Measurements from ENCODE around the gene RFX1.
"Not testable (repeated sequence)": the region's sequence is repeated elsewhere in the genome, so short reads cannot be mapped to it uniquely, and the experiment has no call there.

RFX1 gene

DNA sequence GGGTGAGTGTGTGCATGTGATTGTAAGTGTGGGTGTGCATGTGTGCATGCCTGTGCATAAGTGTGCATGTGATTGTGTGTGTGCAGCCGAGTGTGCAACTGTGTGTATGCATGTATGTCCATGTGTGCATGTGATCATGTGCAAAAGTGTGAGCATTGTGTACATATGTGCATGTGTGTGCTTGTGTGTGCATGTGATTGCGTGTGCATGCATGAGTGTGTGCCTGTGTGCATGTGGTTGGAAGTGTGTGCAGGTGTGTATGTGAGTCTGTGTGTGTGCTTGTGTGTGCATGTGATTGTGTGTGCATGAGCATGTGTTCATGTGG lies 71.4 kb downstream of the RFX1 start:
- no peak for DNase-seq (ENCODE audit: low spot score)

GRCh38 chr19:13932911-13933393 lies 73.2 kb downstream of the RFX1 start:
- no peak for DNase-seq (ENCODE audit: low spot score)

DNA sequence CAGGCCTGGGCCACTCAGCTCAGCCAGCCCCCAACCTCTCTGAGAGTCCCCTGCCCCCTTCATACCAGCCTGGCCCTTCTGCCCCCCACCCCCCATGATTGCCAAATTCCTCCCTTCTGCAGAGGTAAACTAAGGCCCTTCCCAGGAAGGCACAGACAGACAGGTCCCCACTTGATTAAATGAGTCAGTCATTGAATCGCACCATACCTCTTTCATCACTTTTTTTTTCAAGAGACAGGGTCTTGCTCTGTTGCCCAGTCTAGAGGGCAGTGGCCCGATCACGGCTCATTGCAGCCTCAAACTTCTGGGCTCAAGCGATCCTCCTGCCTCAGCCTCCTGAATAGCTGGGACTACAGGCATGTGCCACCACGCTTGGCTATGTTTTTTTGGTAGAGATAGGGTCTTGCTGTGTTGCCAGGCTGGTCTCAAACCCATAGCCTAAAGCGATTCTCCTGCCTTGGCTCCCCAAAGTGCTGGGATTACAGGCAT lies 73.9 kb downstream of the RFX1 start:
- no peak for DNase-seq (ENCODE audit: low spot score)

DNA sequence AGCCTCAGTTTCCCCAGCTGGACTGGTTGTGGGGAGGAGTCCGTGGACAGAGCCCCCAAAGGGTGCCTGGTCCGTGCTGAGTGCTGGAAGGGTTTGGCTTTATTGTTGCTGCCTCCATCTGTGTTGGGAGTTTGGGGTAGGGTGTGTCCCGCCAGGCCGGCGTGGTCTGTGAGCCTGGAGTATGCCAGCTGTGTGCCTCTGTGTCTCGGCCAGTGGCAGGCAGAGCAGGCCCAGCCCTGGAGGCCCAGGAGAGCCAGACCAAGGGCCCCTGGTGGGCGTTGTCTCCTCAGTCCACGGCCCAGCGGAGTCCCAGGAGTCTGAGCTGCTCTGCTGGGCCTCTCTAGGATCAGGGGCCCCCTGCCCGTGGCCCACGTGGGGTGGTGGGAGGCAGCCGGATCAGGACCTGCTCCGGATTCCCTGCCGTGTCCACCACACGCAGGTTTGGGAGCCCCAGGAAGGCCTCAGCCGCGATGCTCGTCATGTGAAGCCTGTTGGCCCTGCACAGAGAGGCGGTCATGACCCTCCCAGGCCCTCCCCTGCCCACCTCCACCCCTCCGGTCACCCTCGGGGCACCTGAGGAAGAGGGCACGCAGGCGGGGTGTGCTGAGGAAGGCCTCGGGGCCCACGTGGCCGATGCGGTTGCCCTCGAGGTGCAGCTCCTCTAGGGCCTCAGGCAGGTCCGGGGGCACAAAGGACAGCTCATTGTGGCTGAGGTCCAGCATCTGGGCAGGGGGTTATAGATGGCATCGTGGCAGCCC lies 74.5 kb downstream of the RFX1 start:
- no peak for DNase-seq (ENCODE audit: low spot score)

DNA sequence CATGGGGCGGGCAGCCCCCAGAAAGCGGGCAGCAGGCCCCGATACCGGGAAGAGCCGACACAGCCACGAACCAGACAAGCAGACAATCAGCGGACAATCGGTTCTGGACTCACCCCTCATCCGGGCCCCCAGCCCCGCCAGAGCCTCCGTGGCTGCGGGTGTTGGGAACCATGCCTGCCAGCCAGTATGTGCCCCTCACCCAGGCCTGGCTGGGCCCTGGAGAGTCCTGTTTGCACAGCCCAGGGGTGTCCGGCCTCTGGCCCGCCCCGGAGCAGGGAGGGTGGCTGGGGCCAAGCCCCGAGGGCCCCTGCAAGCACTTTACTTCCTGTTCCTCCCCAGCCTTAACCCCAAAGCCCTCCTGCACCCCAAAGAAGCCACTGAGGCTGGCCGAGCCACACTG lies 75.7 kb downstream of the RFX1 start:
- DNase-seq (ENCODE audit: low spot score), result no peak

- DNase-seq (ENCODE audit: low spot score), result no peak
Measured at GRCh38 chr19:13929956-13930355, 76.2 kb downstream of the RFX1 start.

DNA sequence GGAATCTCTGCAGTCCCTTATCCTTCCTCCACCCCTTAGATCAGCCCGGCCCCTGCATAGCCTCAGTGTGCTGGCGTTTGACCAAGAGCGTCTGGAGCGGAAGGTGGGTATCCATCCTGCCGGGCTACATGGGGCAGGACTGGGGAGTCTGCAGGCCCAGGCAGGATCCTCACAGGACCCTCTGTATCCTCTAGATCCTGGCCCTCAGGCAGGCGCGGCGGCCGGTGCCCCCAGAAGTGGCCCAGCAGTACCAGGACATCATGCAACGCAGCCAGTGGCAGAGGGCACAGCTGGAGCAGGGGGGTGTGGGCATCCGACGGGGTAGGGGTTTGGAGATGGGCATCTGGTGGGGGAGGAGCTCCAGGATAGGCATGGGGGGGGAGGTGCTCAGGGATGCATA lies 76.8 kb downstream of the RFX1 start:
- no peak for DNase-seq (ENCODE audit: low spot score)

GRCh38 chr19:13926715-13927114 lies 79.4 kb downstream of the RFX1 start:
- no peak for DNase-seq (ENCODE audit: low spot score)

- no peak for DNase-seq (ENCODE audit: low spot score)
Measured at GRCh38 chr19:13926010-13926409, 80.1 kb downstream of the RFX1 start.

- no peak for DNase-seq (ENCODE audit: low spot score)
Measured at GRCh38 chr19:13923194-13923987, 82.7 kb downstream of the RFX1 start.

GRCh38 chr19:13922118-13922517 lies 84.0 kb downstream of the RFX1 start:
- not testable (repeated sequence) for DNase-seq (ENCODE audit: low spot score)

- peak; percentile 48 for DNase-seq (ENCODE audit: low spot score)
Measured at GRCh38 chr19:13920940-13921747, 85.0 kb downstream of the RFX1 start.

DNA sequence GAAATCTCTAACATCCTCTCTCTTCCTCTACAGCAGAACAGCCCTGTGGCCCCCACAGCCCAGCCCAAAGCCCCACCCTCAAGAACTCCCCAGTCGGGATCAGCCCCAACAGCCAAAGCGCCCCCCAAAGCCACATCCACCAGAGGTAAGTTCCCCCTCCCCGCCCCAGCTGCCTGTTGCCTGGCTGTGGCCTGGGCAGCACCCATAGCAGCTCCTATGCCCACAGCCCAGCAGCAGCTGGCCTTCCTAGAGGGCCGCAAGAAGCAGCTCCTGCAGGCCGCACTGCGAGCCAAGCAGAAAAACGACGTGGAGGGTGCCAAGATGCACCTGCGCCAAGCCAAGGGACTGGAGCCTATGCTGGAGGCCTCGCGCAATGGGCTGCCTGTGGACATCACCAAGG lies 85.6 kb downstream of the RFX1 start:
- DNase-seq (ENCODE audit: low spot score), result no peak

- no peak for DNase-seq (ENCODE audit: low spot score)
Measured at GRCh38 chr19:13918726-13919411, 87.3 kb downstream of the RFX1 start.

DNA sequence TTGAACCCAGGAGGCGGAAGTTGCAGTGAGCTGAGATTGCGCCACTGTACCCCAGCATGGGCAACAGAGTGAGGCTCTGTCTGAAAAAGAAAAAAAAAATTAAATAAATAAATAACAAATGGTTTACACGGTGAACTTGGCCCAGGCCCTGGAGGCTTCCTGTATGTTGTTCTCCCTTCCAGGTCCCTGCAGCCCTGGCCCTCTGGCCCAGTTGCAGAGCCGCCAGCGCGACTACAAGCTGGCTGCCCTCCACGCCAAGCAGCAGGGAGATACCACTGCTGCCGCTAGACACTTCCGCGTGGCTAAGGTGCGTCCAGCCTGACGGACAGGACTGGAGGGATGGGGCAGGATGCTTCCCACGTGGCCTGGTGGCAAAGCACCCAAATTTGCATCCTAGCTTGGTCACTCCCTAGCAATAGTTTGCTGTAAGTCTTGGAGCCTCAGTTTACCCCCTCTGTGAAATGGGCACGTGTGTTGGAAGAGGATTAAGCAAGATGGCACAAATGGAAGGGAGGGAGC lies 88.2 kb downstream of the RFX1 start:
- DNase-seq (ENCODE audit: low spot score), result no peak

GRCh38 chr19:13914777-13915176 lies 91.3 kb downstream of the RFX1 start:
- DNase-seq (ENCODE audit: low spot score), result no peak

DNA sequence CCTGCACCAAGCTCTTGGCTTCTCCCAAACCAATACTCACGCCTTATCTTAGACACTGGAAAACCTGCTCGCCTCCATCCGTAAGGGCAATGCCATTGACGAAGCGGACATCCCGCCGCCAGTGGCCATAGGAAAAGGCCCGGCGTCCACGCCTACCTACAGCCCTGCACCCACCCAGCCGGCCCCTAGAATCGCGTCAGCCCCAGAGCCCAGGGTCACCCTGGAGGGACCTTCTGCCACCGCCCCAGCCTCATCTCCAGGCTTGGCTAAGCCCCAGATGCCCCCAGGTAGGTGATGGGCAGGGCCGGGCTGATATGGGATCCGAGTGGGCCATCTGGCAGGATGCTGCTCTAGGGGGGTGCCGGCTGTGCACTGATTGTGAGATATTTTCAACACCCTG lies 92.8 kb downstream of the RFX1 start:
- no peak for DNase-seq (ENCODE audit: low spot score)
